Adrenal gland (tissue), 12 donors: ENCODE measurements around the gene CLEC2A. TPM values are rescaled to one million over a fixed set of nuclear protein-coding genes. Genes with fewer than 3 reads are reported as not detected.

Experiments used
- DNase-seq, 7 donors: peaks; one replicate each; pipeline ENCODE4 v3.0.0-alpha.2; 2019 to 2020
- H3K27ac ChIP-seq, 5 donors: fragments of 200-600 bp; sonication (generic) in 4 of 5; 1 replicate in 3 of 5; 2 replicates in 2 of 5; pipeline versions ENCODE4 v1.5.1 to v1.8.0; 2016 to 2020; ENCODE audit warnings: mild to moderate bottlenecking in 1 of 5
- H3K27me3 ChIP-seq: fragments of 200-600 bp; 2 replicates; pipeline ENCODE4 v1.8.0; 2021
- H3K36me3 ChIP-seq, 2 donors: fragments of 200-600 bp; replicated peaks in 1 of 2; 1 replicate in 1 of 2; 2 replicates in 1 of 2; pipeline versions ENCODE4 v1.5.1 to v1.8.0; 2018 to 2022
- H3K4me1 ChIP-seq, 2 donors: fragments of 200-600 bp; replicated peaks in 1 of 2; 1 replicate in 1 of 2; 2 replicates in 1 of 2; pipeline versions ENCODE4 v1.5.1 to v1.8.0; 2018 to 2021
- H3K4me3 ChIP-seq, 4 donors: fragments of 200-600 bp; sonication (generic) in 3 of 4; one replicate each; pipeline ENCODE4 v1.5.1; 2016 to 2018
- H3K9me3 ChIP-seq, 3 donors: fragments of 200-600 bp; sonication (generic) in 1 of 3; replicated peaks in 1 of 3; 1 replicate in 2 of 3; 2 replicates in 1 of 3; pipeline versions ENCODE4 v1.5.1 to v1.8.0; 2016 to 2021
- CTCF ChIP-seq, 6 experiments: fragments of 450-650 bp in 4 of 6; fragments of 200-600 bp in 2 of 6; sonication (generic) in 1 of 6; IDR thresholded peaks; 1 replicate in 5 of 6; 2 replicates in 1 of 6; pipeline versions ENCODE4 v1.5.1 to v1.8.0; 2016 to 2021; ENCODE audit warnings: antibody characterized with exemption in 6 of 6, mild to moderate bottlenecking in 2 of 6, moderate library complexity in 1 of 6
- POLR2A ChIP-seq, 2 donors: fragments of 450-650 bp; IDR thresholded peaks; one replicate each; pipeline ENCODE4 v1.6.1; 2017; ENCODE audit warnings: antibody characterized with exemption in 2 of 2, mild to moderate bottlenecking in 2 of 2, moderate library complexity in 1 of 2
- whole genome bisulfite sequencing, 4 donors: extraction: QIAGEN DNeasy Blood & Tissue Kit in 2 of 4; methylation state at CpG; one replicate each; pipeline versions ENCODE4 v1.1.5 to v1.1.7; 2013 to 2017; 5-methylcytosine and 5-hydroxymethylcytosine counted together
- intact Hi-C, 2 donors: fragments of 100-400 bp; cut with DNase I; formaldehyde crosslinking; loops; one replicate each; pipeline versions ENCODE4 v1.14.1 to v1.15.0; 2022 to 2023
- polyA plus RNA-seq, 3 donors: library from polyadenylated mRNA; stranded (reverse); fragments of 200-250 nt in 2 of 3; fragments of 350-450 nt in 1 of 3; fragmentation: Illumina TruSeq in 1 of 3; extraction: RNeasy Lipid Tissue Mini Kit (QIAGEN cat#74804) in 1 of 3; gene quantifications; one replicate each; pipeline ENCODE4 v1.2.3, GENCODE V29; 2013 to 2014
- total RNA-seq, 9 donors: library from RNA; depleted of rRNA in 4 of 9; stranded (reverse); fragments of >200 nt in 4 of 9; fragments of 120-200 nt in 1 of 9; fragmentation: NEBNext Ultra II Directional in 1 of 9; extraction: Animal tissue kit (Norgen Biotek cat#: 25700) in 1 of 9; gene quantifications; one replicate each; pipeline versions ENCODE4 v1.1.0 to v1.2.4, GENCODE V29; 2013 to 2023
- donor health status: healthy with polysubstance abuse.
- donor health status: Bipolar disorder and iron deficiency.
- donor health status: DM: yes; HTN: yes; CAD: no.
- donor health status: DM: no; HTN: no; CAD: no.
- donor health status: DM: no; HTN: no; CAD: no.
- donor health status: DM: yes; HTN: yes; CAD: no.

Gene CLEC2A
- total and polyA plus RNA-seq, 12 donors, result not detected

- no peaks in the 10 kb centered on the region for H3K27me3 ChIP-seq
- H3K36me3 ChIP-seq, result no peaks in the 10 kb centered on the region
- H3K4me3 ChIP-seq, result no peak overlapping the region
- no peak for TF ChIP-seq POLR2A (IDR thresholded peaks at IDR 0.05)
- TF ChIP-seq CTCF (IDR thresholded peaks at IDR 0.05), result no peak
- H3K4me1 ChIP-seq, result no peaks in the 10 kb centered on the region
- intact Hi-C loops, result no loop called here
- 79 to 91% (median 84%) methylated on average over 4 of the region's 4 CpGs for WGBS, 4 donors
- peaks cover 0 to 6% (median 0%) of the 10 kb centered on the region in 3 donors for H3K9me3 ChIP-seq
- DNase-seq, result no peak
- H3K27ac ChIP-seq, result no peak overlapping the region
These were observed 23.8 kb downstream of the CLEC2A start for GRCh38 chr12:9908350-9908749.

GRCh38 chr12:9907769-9908168 lies 24.4 kb downstream of the CLEC2A start:
- intact Hi-C loops, result no loop called here
- Histone ChIP-seq H3K4me1 (no peaks in the 10 kb centered on the region), H3K36me3 (no peaks in the 10 kb centered on the region), H3K27ac (no peak overlapping the region), H3K9me3 (peaks cover 0 to 6% (median 0%) of the 10 kb centered on the region in 3 donors), H3K4me3 (no peak overlapping the region), H3K27me3 (no peaks in the 10 kb centered on the region)
- TF ChIP-seq POLR2A (IDR thresholded peaks at IDR 0.05), result no peak
- TF ChIP-seq CTCF (IDR thresholded peaks at IDR 0.05), result no peak
- 74 to 89% (median 82%) methylated on average over 7 of the region's 7 CpGs for WGBS, 4 donors
- DNase-seq, result no peak

DNA sequence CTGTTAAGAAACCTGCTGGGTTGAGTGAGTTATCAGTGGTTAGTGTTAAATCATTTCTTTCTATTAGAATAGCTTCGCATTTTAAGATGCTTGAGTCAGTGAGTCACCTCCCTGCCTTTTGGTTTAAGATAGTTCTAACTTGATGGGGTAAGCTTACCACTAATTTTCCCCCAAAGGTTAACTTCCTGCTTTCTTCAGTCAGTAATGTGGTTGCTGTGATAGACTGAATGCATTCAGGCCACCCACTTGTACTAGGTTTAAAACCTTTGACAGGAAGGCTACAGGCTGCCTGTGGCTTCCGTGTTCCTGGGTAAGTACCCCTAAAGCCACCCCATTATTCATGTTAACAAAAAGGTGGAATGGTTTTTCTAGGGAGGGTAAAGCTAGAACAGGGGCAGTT lies 25.3 kb downstream of the CLEC2A start:
- no peaks in the 10 kb centered on the region for H3K36me3 ChIP-seq
- intact Hi-C loops, result no loop called here
- WGBS, 4 donors, result 68 to 90% (median 73%) methylated on average over 2 of the region's 2 CpGs
- H3K4me1 ChIP-seq, result no peaks in the 10 kb centered on the region
- no peaks in the 10 kb centered on the region for H3K27me3 ChIP-seq
- H3K9me3 ChIP-seq, result peaks cover 0 to 6% (median 0%) of the 10 kb centered on the region in 3 donors
- H3K27ac ChIP-seq, result no peak overlapping the region
- no peak overlapping the region for H3K4me3 ChIP-seq
- no peak for TF ChIP-seq CTCF (IDR thresholded peaks at IDR 0.05)
- TF ChIP-seq POLR2A (IDR thresholded peaks at IDR 0.05), result no peak
- DNase-seq, result no peak

- Histone ChIP-seq H3K4me3 (no peak overlapping the region), H3K9me3 (no peaks in the 10 kb centered on the region), H3K27me3 (no peaks in the 10 kb centered on the region), H3K27ac (no peak overlapping the region), H3K36me3 (no peaks in the 10 kb centered on the region), H3K4me1 (no peaks in the 10 kb centered on the region)
- DNase-seq, result no peak
- intact Hi-C loops, result no loop called here
- TF ChIP-seq CTCF (IDR thresholded peaks at IDR 0.05) (no peak), POLR2A (IDR thresholded peaks at IDR 0.05) (no peak)
- 79 to 89% (median 84%) methylated on average over 7 of the region's 7 CpGs for WGBS, 4 donors
These were observed 29.5 kb downstream of the CLEC2A start for GRCh38 chr12:9902539-9903228.
